HG03108 (cell line): Measurements from ENCODE around the gene METTL5.

Source experiments
- ATAC-seq: cut with Tn5 transposase; IDR thresholded peaks from one replicate; pipeline ENCODE4 v1.9.1; 2021; ENCODE audit warnings: moderate library complexity; ENCODE audit not compliant: unreplicated experiment

METTL5 gene

DNA sequence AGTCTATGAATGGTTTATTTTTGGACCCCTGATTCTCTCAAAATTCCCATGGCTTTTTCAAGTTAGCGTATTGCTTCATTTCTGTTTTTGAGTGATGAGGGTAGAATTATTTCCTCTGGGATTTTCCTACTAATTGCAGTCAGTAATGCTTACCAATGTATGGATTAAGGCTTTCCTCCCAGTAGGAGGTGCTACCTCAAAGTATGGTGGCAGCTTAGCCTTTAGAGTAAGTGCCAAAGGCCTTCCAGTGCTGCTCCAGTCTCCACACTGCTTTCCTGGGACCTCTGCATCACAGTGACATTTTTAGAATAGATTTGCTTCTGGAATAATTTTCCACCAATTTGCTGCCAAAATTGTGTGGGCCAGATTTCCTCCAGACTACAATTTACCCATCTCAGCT is 42.2 kb downstream of the METTL5 start:
- no peak for ATAC-seq

DNA sequence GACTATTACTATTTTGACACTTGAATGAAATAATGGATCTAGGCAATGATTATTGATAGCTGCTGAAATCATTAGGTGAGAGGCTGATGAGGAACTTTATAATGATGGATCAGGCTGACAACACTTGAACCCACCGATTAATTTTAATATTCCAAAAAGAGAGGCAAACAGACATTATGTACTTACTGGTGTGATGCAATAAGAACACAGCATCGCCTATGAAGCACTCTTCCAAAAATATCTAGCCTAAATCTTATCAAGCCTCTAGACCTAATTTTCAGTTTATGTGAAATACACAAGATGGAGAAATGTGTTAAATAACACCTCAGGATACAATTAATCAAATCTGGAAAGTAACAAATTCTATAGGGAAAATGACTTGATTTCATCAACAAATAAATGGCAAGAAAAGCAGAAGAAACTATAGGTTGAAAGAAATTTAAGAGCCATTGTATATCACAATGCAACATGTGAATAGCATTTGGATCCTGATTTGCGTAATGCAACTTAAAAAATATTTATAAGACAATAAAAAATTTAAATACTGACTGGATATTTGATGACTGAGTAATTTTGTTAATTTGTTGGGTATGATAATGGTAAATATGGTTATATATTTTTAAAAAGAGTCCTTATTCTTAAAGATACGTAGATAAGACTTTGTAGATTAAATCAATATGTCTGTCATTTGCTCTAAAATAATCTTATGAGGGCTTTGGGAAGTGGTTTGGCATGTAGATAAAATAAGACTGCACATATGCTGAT is 43.3 kb downstream of the METTL5 start:
- ATAC-seq = no peak

DNA sequence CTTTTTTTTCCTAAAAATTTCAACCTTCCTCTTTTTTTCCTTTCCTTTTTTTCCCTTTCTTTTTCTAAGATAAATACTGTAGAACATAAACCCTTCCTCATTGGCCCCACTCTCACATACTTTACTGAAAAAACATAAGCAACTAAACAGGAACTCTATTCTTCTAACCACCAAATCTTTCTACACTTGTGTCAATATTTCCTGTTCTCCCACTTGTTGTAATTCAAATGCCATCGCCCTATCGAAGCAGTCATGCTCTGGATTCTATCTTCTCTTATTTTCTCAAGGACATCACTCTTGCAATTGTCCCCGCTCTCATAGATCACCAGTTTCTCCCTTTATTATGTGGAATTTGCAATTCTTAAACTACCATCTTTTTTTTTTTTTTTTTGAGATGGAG is 46.3 kb downstream of the METTL5 start:
- ATAC-seq = no peak

DNA sequence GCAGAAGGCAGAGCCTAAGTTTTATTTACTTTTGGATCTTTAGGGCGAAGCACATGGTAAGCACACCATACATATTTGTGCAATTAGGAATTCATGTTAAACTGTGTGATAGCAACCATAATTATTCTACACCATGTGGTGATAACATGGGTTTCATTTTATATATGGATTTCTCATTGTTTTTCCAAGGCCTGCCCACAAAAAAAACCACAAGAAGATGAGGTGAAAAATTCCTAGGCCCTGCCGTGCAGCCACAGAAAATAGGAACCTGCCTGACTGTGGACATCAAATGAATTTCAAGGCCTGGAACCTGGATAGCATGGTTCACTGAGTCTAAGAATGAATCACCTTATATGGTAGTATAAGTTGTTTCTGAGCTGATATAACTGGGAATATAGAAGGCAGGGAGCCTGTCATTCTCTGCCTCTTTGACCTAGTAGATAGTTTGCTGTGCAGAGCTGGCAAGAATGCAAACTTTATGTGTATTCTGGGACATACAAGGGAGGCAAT is 48.4 kb downstream of the METTL5 start:
- no peak for ATAC-seq

DNA sequence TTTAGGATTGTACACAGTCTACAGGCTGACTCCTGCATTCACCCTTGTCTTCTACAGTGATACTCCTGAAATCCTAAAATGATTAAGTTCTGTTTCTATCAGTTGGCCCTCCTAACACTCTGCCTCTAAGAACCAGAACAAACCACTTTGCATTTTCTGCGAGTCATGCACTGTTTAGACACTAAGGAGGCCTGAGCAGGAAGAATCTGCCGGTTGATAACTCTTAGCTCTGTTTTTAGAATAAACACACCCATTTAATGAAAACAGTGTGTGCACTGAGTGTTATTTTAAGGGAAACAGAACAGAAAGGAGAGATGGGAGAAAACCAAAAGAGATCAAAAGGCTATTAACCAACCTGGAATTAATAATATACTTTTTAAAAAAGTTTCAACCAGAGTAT is 48.9 kb downstream of the METTL5 start:
- ATAC-seq = no peak

DNA sequence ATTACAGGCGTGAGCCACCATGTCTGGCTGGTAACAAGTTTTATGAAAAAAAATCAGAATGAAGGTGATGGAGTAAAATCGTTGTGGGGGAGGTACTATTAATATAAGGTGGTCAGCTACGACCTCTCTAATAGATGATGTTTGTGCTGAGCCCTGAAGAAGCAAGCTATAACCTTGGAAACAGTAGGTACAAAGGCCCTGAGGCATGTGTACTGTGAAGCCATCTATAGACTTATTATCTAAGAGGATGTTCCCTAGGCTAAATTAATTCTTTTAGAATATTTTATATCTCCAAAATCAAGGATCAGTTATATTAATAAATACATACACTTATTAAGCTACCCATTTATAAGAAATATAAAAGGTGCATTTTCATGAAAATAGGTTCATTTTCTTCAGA is 49.4 kb downstream of the METTL5 start:
- no peak for ATAC-seq

DNA sequence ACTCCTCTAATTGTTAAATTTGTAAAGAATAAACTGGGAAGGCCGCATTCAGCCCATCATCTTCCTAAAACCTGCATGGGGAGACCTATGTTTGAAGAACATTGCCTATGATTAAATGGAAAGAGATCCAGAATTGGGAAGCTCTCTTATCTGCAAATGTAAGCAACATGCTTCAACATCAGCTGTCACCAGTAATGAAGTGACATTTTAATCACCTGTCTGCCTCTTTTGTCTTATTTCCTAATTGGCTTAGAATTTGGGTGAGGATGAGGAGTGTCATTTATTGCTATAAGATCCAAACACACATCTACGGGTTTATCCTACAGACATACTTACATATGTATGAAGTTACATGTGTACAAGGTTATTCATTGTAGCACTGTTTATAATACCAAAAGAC is 52.1 kb downstream of the METTL5 start:
- no peak for ATAC-seq

DNA sequence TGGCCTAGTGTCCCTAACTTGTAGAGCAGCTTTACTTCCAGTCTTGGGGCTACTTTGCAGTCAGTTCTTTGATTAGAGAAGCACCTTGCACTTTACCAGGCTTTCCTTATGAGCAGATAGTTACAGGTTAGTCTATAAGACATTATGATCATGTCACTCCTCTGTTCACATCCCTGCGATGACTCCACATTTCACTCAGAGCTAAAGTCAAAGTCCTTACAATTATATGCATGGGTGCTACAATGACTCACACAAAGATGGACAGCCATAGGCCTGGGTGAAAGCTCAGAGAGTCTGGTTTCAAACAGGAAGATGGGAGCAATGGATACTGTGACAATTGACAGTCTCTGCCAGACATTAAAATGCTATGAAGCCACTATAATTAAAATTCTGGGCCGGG is 53.1 kb downstream of the METTL5 start:
- no peak for ATAC-seq

DNA sequence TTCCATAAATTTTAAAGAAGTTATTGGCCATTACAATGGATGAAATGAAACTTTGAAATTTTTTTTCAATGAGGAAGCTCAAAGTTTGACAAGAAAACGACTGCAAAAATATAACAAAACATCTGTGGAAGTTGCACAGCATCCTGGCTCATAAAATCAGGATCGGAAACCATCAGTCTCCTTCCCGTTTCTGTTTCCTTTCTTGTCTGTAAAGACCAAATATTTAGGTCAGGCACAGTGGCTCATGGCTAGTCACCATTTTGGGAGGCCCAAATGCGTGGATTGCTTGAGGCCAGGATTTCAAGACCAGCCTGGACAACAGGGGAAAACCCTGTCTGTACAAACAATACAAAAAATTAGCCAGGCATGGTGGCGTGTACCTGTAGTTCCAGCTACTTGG is 53.7 kb downstream of the METTL5 start:
- ATAC-seq = no peak

DNA sequence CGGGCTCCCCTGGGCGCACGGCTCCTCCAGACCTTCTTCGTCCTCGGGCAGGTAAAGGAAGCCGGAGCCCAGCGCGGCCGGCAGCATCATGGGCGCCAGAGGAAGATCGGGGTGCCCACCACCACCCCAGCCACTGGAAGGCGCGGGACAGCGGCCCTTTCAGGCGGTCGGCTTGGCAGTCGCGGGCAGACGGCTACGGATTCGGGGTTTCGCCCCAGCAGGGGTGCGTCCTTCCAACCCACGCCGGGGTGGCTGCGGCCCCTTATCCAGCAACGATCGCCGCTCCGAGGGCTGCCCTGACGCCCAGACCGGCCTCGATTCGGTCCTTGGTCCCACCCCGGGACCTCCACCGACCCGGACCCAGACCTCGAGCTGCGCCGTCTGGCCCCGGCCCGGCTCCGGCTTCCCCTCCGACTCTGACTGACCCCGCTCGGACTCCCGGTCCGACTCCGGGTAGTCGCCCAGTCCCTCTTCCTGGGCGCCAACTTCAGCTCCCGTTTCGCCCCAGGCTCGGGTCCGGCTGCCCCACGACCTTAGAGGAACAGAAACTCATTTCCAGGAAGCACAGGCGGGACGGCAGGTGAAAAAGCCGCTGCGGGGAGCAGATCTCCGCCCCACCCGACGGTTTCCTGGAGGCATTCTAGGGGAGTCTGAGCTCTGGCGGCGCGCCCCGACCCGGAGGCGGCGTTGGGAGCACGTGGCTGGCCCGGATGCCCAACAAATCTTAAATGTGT is 56.3 kb downstream of the METTL5 start:
- no peak for ATAC-seq

DNA sequence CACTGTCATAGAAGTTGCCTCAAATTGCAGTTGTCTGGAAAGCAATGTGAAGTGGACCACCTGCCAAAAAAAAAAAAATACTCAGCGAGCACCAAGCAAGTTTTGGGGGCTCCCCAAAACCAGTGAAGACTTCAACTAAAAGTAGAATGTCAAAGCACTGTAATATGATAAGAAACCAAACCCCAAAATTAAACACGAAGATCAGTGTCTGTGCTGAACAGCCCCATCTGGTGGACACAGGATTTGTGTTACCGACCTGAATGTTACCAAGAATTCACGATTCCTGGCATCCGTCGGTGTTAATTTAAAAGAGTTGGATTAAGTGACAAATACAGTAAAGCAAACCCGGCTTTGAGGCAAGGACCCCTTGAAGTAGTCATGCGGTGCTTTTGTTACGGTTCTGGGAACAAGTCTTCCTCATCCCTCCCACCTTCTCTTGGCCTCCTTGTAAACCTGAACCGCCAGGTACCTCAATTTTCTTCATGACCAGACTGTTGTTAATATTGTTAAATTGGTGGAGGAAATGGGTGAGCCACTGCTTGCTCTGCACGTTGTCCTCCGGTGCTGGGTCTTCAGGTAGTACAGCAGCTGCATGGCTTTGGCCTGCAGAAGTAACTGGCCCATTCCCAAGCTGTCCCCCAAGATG is 57.3 kb downstream of the METTL5 start:
- no peak for ATAC-seq

DNA sequence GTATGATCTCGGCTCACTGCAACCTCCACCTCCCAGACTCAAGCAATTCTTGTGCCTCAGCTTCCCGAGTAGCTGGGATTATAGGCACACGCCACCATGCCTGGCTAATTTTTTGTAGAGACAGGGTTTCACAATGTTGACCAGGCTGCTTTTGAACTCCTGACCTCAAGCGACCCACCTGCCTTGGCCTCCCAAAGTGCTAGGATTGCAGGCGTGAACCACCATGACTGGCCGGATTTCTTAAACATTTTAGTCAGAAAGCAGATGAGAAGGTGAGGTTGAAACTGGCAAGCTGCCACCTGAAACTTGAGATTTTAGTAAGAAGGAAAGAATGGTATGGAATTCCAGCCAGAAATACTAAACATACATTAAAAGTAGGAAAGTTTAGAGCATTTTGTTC is 59.2 kb downstream of the METTL5 start:
- ATAC-seq = no peak

DNA sequence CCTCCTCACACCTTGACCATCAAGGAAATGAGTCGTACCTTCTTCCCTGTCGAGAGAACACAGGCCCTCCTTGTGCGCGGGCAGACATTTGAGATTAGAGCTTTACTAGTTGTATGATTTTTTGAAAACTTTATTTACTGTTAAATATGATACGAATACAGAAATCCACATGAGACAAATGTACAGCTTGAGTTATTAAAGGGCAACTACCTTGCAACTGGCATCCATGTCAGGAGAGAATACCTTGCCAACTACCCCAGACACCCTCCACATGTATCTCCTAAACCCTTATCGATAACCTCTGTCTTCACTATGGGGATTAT is 62.8 kb downstream of the METTL5 start:
- no peak for ATAC-seq
